K562 (cell line): ENCODE results near the gene WWC2. TPM values are rescaled to one million over a fixed set of nuclear protein-coding genes. Genes with fewer than 3 reads are reported as not detected.

ENCODE experiments used
- CBX3 ChIP-seq, 2 experiments: IDR thresholded peaks; 1 replicate in 1 of 2; 2 replicates in 1 of 2; pipeline ENCODE4 v1.6.1; 2012; ENCODE audit warnings: inconsistent platforms in 2 of 2, low read length in 2 of 2, borderline replicate concordance in 1 of 2, control low read depth in 1 of 2
- CHD2 ChIP-seq: IDR thresholded peaks from 2 replicates; pipeline ENCODE4 v1.6.1; 2011; ENCODE audit warnings: low read depth, low read length
- CTCF ChIP-seq, 3 experiments: IDR thresholded peaks in 2 of 3; conservative IDR thresholded peaks in 1 of 3; 2 replicates each; pipeline ENCODE4 v1.5.1; 2011 to 2012; ENCODE audit warnings: low read length in 3 of 3, mild to moderate bottlenecking in 3 of 3, control low read depth in 2 of 3, improper control_type of control experiment in 1 of 3, inconsistent platforms in 1 of 3, low read depth in 1 of 3, mixed read lengths in 1 of 3, moderate library complexity in 1 of 3; ENCODE audit not compliant: insufficient read depth in 2 of 3
- MIER1 ChIP-seq: fragments of 450-650 bp; IDR thresholded peaks from 2 replicates; pipeline ENCODE4 v1.6.1; 2016; ENCODE audit warnings: antibody characterized with exemption, mild to moderate bottlenecking, low read depth
- RBFOX2 ChIP-seq: fragments of 200-400 bp; formaldehyde crosslinking; IDR thresholded peaks from 2 replicates; pipeline ENCODE4 v1.6.1; 2017; ENCODE audit warnings: low read depth, mild to moderate bottlenecking, low read length, moderate library complexity
- ZNF584 ChIP-seq: fragments of 200-800 bp; sonication (Bioruptor generic); IDR thresholded peaks from 2 replicates; pipeline ENCODE4 v1.6.1; 2016; ENCODE audit warnings: low read depth, mild to moderate bottlenecking, missing genetic modification characterization, missing compliant biosample characterization
- polyA plus RNA-seq, 8 experiments: library from polyadenylated mRNA; depleted of rRNA in 4 of 8; stranded (reverse) in 5 of 8; unstranded in 3 of 8; fragments of >200 nt; fragmentation: Nextera tagmentation in 2 of 8; fragmentation: Illumina TruSeq in 1 of 8; extraction: Ambion mirVana in 2 of 8; extraction: Trizol in 1 of 8; gene quantifications; 2 replicates each; pipeline versions ENCODE4 v1.2.1 to v1.2.3, GENCODE V29; 2011 to 2014; ENCODE audit warnings: inconsistent platforms in 1 of 8, missing spikeins in 1 of 8
- total RNA-seq, 7 experiments: library from RNA; depleted of rRNA in 6 of 7; stranded (reverse); fragments of >200 nt in 6 of 7; fragmentation: Illumina TruSeq in 2 of 7; extraction: Trizol in 2 of 7; gene quantifications; 2 replicates each; pipeline versions ENCODE4 v1.2.1 to v1.2.3, GENCODE V29; 2011 to 2021; ENCODE audit warnings: low replicate concordance in 1 of 7
- TF ChIP-seq, protein P1 (sequence below): sonication (generic); formaldehyde crosslinking; IDR thresholded peaks from 2 replicates; pipeline ENCODE4 v1.8.0; 2022; ENCODE audit warnings: missing genetic modification reagents, mild to moderate bottlenecking, borderline replicate concordance
- TF ChIP-seq, protein P2 (sequence below): fragments of 250-450 bp; sonication (Bioruptor Pico); IDR thresholded peaks from 2 replicates; pipeline ENCODE4 v1.5.0; 2021
- TF ChIP-seq, protein P3 (sequence below), 2 experiments: fragments of 450-650 bp in 1 of 2; sonication (generic) in 1 of 2; formaldehyde crosslinking in 1 of 2; IDR thresholded peaks; 2 replicates each; pipeline versions ENCODE4 v1.7.1 to v1.9.0; 2016 to 2022; ENCODE audit warnings: inconsistent platforms in 1 of 2, mild to moderate bottlenecking in 1 of 2, missing genetic modification reagents in 1 of 2

WWC2 gene
- total and polyA plus RNA-seq, 9 of the 15 experiments (the other 6 are each of a cell fraction or from before 2014, with no cell fraction given), result 3.7 to 39.4 (median 19.6) TPM

- TF ChIP-seq, protein P1, sequence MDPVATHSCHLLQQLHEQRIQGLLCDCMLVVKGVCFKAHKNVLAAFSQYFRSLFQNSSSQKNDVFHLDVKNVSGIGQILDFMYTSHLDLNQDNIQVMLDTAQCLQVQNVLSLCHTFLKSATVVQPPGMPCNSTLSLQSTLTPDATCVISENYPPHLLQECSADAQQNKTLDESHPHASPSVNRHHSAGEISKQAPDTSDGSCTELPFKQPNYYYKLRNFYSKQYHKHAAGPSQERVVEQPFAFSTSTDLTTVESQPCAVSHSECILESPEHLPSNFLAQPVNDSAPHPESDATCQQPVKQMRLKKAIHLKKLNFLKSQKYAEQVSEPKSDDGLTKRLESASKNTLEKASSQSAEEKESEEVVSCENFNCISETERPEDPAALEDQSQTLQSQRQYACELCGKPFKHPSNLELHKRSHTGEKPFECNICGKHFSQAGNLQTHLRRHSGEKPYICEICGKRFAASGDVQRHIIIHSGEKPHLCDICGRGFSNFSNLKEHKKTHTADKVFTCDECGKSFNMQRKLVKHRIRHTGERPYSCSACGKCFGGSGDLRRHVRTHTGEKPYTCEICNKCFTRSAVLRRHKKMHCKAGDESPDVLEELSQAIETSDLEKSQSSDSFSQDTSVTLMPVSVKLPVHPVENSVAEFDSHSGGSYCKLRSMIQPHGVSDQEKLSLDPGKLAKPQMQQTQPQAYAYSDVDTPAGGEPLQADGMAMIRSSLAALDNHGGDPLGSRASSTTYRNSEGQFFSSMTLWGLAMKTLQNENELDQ (CRISPR knock-in tag), result no peak
- TF ChIP-seq, protein P2, sequence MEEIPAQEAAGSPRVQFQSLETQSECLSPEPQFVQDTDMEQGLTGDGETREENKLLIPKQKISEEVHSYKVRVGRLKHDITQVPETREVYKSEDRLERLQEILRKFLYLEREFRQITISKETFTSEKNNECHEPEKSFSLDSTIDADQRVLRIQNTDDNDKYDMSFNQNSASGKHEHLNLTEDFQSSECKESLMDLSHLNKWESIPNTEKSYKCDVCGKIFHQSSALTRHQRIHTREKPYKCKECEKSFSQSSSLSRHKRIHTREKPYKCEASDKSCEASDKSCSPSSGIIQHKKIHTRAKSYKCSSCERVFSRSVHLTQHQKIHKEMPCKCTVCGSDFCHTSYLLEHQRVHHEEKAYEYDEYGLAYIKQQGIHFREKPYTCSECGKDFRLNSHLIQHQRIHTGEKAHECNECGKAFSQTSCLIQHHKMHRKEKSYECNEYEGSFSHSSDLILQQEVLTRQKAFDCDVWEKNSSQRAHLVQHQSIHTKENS (CRISPR knock-in tag), result no peak
- TF ChIP-seq RBFOX2, result no peak
- no peak for TF ChIP-seq CTCF (IDR thresholded peaks at IDR 0.05 in 2 of 3, conservative IDR thresholded peaks at IDR 0.05 in 1 of 3; ENCODE audit: insufficient read depth in 2 of 3, low read depth in 1 of 3, low read length in 3 of 3)
- TF ChIP-seq ZNF584 (CRISPR knock-in tag), result no peak
- no peak for TF ChIP-seq CBX3 (IDR thresholded peaks at IDR 0.05; ENCODE audit: borderline replicate concordance in 1 of 2, low read length in 2 of 2)
- no peak for TF ChIP-seq MIER1
- no peak for TF ChIP-seq CHD2
- TF ChIP-seq, protein P3, sequence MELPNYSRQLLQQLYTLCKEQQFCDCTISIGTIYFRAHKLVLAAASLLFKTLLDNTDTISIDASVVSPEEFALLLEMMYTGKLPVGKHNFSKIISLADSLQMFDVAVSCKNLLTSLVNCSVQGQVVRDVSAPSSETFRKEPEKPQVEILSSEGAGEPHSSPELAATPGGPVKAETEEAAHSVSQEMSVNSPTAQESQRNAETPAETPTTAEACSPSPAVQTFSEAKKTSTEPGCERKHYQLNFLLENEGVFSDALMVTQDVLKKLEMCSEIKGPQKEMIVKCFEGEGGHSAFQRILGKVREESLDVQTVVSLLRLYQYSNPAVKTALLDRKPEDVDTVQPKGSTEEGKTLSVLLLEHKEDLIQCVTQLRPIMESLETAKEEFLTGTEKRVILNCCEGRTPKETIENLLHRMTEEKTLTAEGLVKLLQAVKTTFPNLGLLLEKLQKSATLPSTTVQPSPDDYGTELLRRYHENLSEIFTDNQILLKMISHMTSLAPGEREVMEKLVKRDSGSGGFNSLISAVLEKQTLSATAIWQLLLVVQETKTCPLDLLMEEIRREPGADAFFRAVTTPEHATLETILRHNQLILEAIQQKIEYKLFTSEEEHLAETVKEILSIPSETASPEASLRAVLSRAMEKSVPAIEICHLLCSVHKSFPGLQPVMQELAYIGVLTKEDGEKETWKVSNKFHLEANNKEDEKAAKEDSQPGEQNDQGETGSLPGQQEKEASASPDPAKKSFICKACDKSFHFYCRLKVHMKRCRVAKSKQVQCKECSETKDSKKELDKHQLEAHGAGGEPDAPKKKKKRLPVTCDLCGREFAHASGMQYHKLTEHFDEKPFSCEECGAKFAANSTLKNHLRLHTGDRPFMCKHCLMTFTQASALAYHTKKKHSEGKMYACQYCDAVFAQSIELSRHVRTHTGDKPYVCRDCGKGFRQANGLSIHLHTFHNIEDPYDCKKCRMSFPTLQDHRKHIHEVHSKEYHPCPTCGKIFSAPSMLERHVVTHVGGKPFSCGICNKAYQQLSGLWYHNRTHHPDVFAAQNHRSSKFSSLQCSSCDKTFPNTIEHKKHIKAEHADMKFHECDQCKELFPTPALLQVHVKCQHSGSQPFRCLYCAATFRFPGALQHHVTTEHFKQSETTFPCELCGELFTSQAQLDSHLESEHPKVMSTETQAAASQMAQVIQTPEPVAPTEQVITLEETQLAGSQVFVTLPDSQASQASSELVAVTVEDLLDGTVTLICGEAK (IDR thresholded peaks at IDR 0.05), result no peak
- TF ChIP-seq, protein P3 (CRISPR knock-in tag; IDR thresholded peaks at IDR 0.05), result no peak
These were observed 231.1 kb downstream of the WWC2 start (continued) for GRCh38 chr4:183329954-183330742.
